Measurements from ENCODE around the gene ALDH6A1.

DNA sequence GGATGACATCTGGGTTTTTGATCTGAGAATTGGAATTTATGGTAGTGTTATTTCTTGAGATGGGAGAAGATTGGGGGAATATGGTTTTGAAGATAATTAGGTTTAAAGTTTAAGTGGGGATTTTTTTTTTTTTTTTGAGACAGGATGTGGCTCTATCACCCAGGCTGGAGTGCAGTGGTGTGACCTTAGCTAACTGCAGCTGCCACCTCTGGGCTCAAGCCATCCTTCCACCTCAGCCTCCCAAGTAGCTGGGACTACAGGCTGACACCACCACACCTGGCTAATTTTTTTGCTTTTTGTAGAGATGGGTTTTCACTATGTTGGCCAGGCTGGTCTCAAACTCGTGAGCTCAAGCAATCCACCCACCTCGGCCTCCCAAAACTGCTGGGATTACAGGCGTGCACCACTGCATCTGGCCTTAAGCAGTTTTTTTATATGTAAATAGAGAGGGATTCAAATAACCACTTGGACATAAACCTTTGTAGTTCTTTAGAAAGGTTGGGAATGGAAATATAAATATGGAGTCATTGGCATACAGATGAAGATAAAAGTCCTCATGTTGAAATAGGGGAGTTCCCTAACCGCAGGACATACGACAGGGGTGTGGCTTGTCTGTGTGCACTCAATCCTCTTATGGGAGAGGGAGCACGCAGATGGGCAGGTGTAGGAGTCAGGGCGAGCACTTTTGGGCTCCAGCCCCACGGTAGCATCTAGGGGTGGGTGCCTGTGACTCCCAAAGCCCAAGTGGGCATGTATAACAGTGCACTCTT, 5.2 kb upstream of the ALDH6A1 start:
- TF ChIP-seq CTCF (IDR thresholded peaks at IDR 0.05) (no peak), POLR2A (IDR thresholded peaks at IDR 0.05) (no peak)
